HepG2 (cell line): ENCODE measurements around the gene RARA. TPM values are rescaled to one million over a fixed set of nuclear protein-coding genes. Genes with fewer than 3 reads are reported as not detected.

Experiments used
- CBX5 ChIP-seq: sonication (generic); formaldehyde crosslinking; IDR thresholded peaks from 2 replicates; pipeline ENCODE4 v1.4.0; 2020; ENCODE audit warnings: missing genetic modification reagents, borderline replicate concordance
- CC2D1A ChIP-seq: sonication (generic); formaldehyde crosslinking; IDR thresholded peaks from 2 replicates; pipeline ENCODE4 v1.8.1; 2023; ENCODE audit warnings: mild to moderate bottlenecking, missing genetic modification reagents
- CCDC6 ChIP-seq: sonication (generic); formaldehyde crosslinking; IDR thresholded peaks from 2 replicates; pipeline ENCODE4 v1.8.1; 2022; ENCODE audit warnings: mild to moderate bottlenecking, missing genetic modification reagents, moderate library complexity
- CENPT ChIP-seq: sonication (generic); formaldehyde crosslinking; IDR thresholded peaks from 2 replicates; pipeline ENCODE4 v1.8.0; 2022; ENCODE audit warnings: low read depth, mild to moderate bottlenecking, moderate library complexity, missing genetic modification reagents
- CHD4 ChIP-seq: fragments of 200-600 bp; sonication (generic); IDR thresholded peaks from 2 replicates; pipeline ENCODE4 v1.7.0; 2017; ENCODE audit warnings: mild to moderate bottlenecking, low read length, borderline replicate concordance
- HDAC1 ChIP-seq: sonication (generic); formaldehyde crosslinking; IDR thresholded peaks from 2 replicates; pipeline ENCODE4 v1.5.1; 2020; ENCODE audit warnings: mild to moderate bottlenecking, missing genetic modification reagents
- JUND ChIP-seq: sonication (generic); formaldehyde crosslinking; IDR thresholded peaks from 2 replicates; pipeline ENCODE4 v1.8.0; 2022; ENCODE audit warnings: mild to moderate bottlenecking, missing genetic modification reagents
- KAT8 ChIP-seq: IDR thresholded peaks from 2 replicates; pipeline ENCODE4 v1.6.1; 2016; ENCODE audit warnings: missing genetic modification reagents, missing compliant biosample characterization
- KLF15 ChIP-seq: sonication (generic); formaldehyde crosslinking; IDR thresholded peaks from 2 replicates; pipeline ENCODE4 v1.8.1; 2023; ENCODE audit warnings: borderline replicate concordance, mild to moderate bottlenecking, inconsistent platforms, missing genetic modification reagents, mixed read lengths
- KLF16 ChIP-seq, 2 experiments: sonication (generic) in 1 of 2; formaldehyde crosslinking in 1 of 2; IDR thresholded peaks; 2 replicates each; pipeline versions ENCODE4 v1.6.1 to v1.8.0; 2016 to 2023; ENCODE audit warnings: missing genetic modification reagents in 2 of 2, missing compliant biosample characterization in 1 of 2
- MAFK ChIP-seq, 2 experiments: IDR thresholded peaks in 1 of 2; conservative IDR thresholded peaks in 1 of 2; 2 replicates each; pipeline ENCODE4 v1.6.1; 2011; ENCODE audit warnings: improper control_type of control experiment in 2 of 2, low read length in 2 of 2
- NFATC3 ChIP-seq: sonication (generic); formaldehyde crosslinking; IDR thresholded peaks from 2 replicates; pipeline ENCODE4 v1.5.1; 2020; ENCODE audit warnings: mild to moderate bottlenecking, missing genetic modification reagents
- SRSF1 ChIP-seq: fragments of 200-400 bp; formaldehyde crosslinking; optimal IDR thresholded peaks from 2 replicates; pipeline ENCODE3; 2017; ENCODE audit warnings: mild to moderate bottlenecking, low read depth, low read length, moderate library complexity
- STAT5B ChIP-seq: sonication (generic); formaldehyde crosslinking; IDR thresholded peaks from 2 replicates; pipeline ENCODE4 v1.4.0; 2020; ENCODE audit warnings: missing genetic modification reagents
- TARDBP ChIP-seq: sonication (generic); formaldehyde crosslinking; IDR thresholded peaks from 2 replicates; pipeline ENCODE4 v1.8.0; 2022; ENCODE audit warnings: mild to moderate bottlenecking, missing genetic modification reagents
- THAP7 ChIP-seq: sonication (generic); formaldehyde crosslinking; IDR thresholded peaks from 2 replicates; pipeline ENCODE4 v1.8.1; 2023; ENCODE audit warnings: mild to moderate bottlenecking, missing genetic modification reagents
- ZFX ChIP-seq: sonication (generic); formaldehyde crosslinking; IDR thresholded peaks from 2 replicates; pipeline ENCODE4 v1.4.0; 2020; ENCODE audit warnings: mild to moderate bottlenecking, low read depth, missing genetic modification reagents, moderate library complexity
- ZGPAT ChIP-seq: IDR thresholded peaks from 2 replicates; pipeline ENCODE4 v1.6.1; 2016; ENCODE audit warnings: mild to moderate bottlenecking
- ZNF138 ChIP-seq: sonication (generic); formaldehyde crosslinking; IDR thresholded peaks from 2 replicates; pipeline ENCODE4 v1.5.0; 2020; ENCODE audit warnings: mild to moderate bottlenecking, low read depth, missing genetic modification reagents
- ZNF567 ChIP-seq: sonication (generic); formaldehyde crosslinking; IDR thresholded peaks from 2 replicates; pipeline ENCODE4 v1.8.1; 2023; ENCODE audit warnings: mild to moderate bottlenecking, missing genetic modification reagents, borderline replicate concordance
- ZNF713 ChIP-seq: sonication (generic); formaldehyde crosslinking; IDR thresholded peaks from 2 replicates; pipeline ENCODE4 v1.4.0; 2020; ENCODE audit warnings: mild to moderate bottlenecking, missing genetic modification reagents
- ZNF878 ChIP-seq: sonication (generic); formaldehyde crosslinking; IDR thresholded peaks from 2 replicates; pipeline ENCODE4 v1.8.1; 2023; ENCODE audit warnings: mild to moderate bottlenecking, missing genetic modification reagents, moderate library complexity
- ZSCAN29 ChIP-seq: sonication (generic); formaldehyde crosslinking; conservative IDR thresholded peaks from 2 replicates; pipeline ENCODE4 v1.4.0; 2020; ENCODE audit warnings: mild to moderate bottlenecking, missing genetic modification reagents
- polyA plus RNA-seq, 8 experiments: library from polyadenylated mRNA; depleted of rRNA in 3 of 8; stranded (reverse) in 7 of 8; unstranded in 1 of 8; fragments of >200 nt; fragmentation: Illumina TruSeq in 4 of 8; extraction: Trizol in 4 of 8; gene quantifications; 2 replicates each; pipeline versions ENCODE4 v1.2.1 to v1.2.3, GENCODE V29; 2011 to 2016; ENCODE audit warnings: low read depth in 4 of 8, missing spikeins in 1 of 8, mixed read lengths in 1 of 8; ENCODE audit not compliant: insufficient read depth in 1 of 8
- total RNA-seq, 5 experiments: library from RNA; depleted of rRNA; stranded (reverse); fragments of >200 nt; fragmentation: Illumina TruSeq; extraction: Trizol; gene quantifications; 2 replicates each; pipeline ENCODE4 v1.2.3, GENCODE V29; 2016; ENCODE audit warnings: low read depth in 1 of 5
- TF ChIP-seq, protein P1 (sequence below): sonication (generic); formaldehyde crosslinking; IDR thresholded peaks from 2 replicates; pipeline ENCODE4 v1.4.0; 2020; ENCODE audit warnings: mild to moderate bottlenecking, missing genetic modification reagents
- TF ChIP-seq, protein P2 (sequence below): IDR thresholded peaks from 2 replicates; pipeline ENCODE4 v1.6.1; 2012; ENCODE audit warnings: low read depth, low read length, improper control_type of control experiment

Gene RARA
- total and polyA plus RNA-seq, 2 of the 13 experiments (the other 11 are each of a cell fraction or from before 2014, with no cell fraction given), result 6.4 to 8.6 TPM

DNA sequence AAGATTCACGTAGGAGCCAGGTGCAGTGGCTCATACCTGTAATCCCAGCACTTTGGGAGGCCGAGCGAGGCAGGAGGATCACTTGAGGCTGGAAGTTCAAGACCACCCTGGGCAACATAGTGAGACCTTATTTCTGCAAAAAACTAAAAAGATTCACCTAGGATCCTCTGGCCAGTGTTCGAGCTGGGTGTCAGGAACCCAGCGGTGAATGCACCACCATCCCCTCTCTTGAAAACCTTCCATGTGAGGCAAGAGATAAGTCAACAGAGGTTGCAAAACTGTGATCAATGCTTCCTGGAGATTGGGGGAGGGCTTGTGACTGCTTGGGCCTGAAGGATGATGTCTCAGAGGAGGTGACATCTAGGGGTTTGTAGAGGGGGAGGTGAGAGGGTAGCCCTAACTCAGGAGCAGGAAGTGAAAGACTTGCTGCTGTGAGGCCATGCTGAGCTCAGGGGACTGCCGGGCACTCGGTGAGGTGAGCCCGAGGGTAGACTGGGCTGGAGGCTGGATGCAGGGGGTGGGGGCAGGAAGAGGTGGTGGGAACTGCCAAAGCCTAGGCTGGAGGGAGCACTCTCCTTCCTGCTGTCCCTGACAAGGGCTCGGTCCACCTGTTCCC lies 43.9 kb downstream of the RARA start (continued):
- TF ChIP-seq ZNF878 (CRISPR knock-in tag), result peak; percentile 67; the same call in 1 of the 2 replicates
- TF ChIP-seq ZGPAT (CRISPR knock-in tag), result peak; percentile 86
- peak; percentile 59; the same call in 1 of the 2 replicates for TF ChIP-seq ZFX
- TF ChIP-seq KLF15 (CRISPR knock-in tag), result no peak
- no peak for TF ChIP-seq NFATC3 (CRISPR knock-in tag)
- TF ChIP-seq HDAC1 (CRISPR knock-in tag), result peak; percentile 97
- TF ChIP-seq TARDBP (CRISPR knock-in tag), result peak; percentile 94; the same call in 1 of the 2 replicates
- TF ChIP-seq CCDC6, result peak; percentile 72; the same call in 1 of the 2 replicates
- TF ChIP-seq ZSCAN29 (CRISPR knock-in tag), result 0 out of 2 replicates have a peak, but pooled peaks have one; percentile 61
- TF ChIP-seq KAT8, result peak; percentile 88
- TF ChIP-seq JUND, result peak; percentile 86
- peak; percentile 74; the same call in 1 of the 2 replicates for TF ChIP-seq ZNF567 (CRISPR knock-in tag)
- TF ChIP-seq ZNF138, result no peak
- no peak; the same call in 1 of the 2 replicates for TF ChIP-seq CHD4
- TF ChIP-seq, protein P1, sequence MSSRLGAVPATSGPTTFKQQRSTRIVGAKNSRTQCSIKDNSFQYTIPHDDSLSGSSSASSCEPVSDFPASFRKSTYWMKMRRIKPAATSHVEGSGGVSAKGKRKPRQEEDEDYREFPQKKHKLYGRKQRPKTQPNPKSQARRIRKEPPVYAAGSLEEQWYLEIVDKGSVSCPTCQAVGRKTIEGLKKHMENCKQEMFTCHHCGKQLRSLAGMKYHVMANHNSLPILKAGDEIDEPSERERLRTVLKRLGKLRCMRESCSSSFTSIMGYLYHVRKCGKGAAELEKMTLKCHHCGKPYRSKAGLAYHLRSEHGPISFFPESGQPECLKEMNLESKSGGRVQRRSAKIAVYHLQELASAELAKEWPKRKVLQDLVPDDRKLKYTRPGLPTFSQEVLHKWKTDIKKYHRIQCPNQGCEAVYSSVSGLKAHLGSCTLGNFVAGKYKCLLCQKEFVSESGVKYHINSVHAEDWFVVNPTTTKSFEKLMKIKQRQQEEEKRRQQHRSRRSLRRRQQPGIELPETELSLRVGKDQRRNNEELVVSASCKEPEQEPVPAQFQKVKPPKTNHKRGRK (CRISPR knock-in tag), result no peak
- peak in 1 of 2 experiments; percentile 98; a peak in 2 of 4 replicates for TF ChIP-seq KLF16 (CRISPR knock-in tag; IDR thresholded peaks at IDR 0.05)
- no peak for TF ChIP-seq MAFK (conservative IDR thresholded peaks at IDR 0.05 in 1 of 2, IDR thresholded peaks at IDR 0.05 in 1 of 2; ENCODE audit: low read length in 2 of 2)
- TF ChIP-seq ZNF713 (CRISPR knock-in tag), result no peak
- TF ChIP-seq, protein P2, sequence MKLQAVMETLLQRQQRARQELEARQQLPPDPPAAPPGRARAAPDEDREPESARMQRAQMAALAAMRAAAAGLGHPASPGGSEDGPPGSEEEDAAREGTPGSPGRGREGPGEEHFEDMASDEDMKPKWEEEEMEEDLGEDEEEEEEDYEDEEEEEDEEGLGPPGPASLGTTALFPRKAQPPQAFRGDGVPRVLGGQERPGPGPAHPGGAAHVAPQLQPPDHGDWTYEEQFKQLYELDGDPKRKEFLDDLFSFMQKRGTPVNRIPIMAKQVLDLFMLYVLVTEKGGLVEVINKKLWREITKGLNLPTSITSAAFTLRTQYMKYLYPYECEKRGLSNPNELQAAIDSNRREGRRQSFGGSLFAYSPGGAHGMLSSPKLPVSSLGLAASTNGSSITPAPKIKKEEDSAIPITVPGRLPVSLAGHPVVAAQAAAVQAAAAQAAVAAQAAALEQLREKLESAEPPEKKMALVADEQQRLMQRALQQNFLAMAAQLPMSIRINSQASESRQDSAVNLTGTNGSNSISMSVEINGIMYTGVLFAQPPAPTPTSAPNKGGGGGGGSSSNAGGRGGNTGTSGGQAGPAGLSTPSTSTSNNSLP, result peak; percentile 52; the same call in 1 of the 2 replicates
- TF ChIP-seq CENPT (CRISPR knock-in tag), result no peak
- no peak for TF ChIP-seq SRSF1
- TF ChIP-seq CC2D1A (CRISPR knock-in tag), result no peak
- TF ChIP-seq CBX5 (CRISPR knock-in tag), result peak; percentile 91
- no peak for TF ChIP-seq STAT5B (CRISPR knock-in tag)
- TF ChIP-seq THAP7 (CRISPR knock-in tag), result 0 out of 2 replicates have a peak, but pooled peaks have one; percentile 72
